Posterior vena cava (tissue), 2 donors: ENCODE data around the gene FGF12. TPM values are rescaled to one million over a fixed set of nuclear protein-coding genes. Genes with fewer than 3 reads are reported as not detected.

ENCODE experiments used
- DNase-seq: peaks from one replicate; pipeline ENCODE4 v3.0.0-alpha.2; 2020; ENCODE audit warnings: low spot score
- intact Hi-C, 2 donors: fragments of 100-400 bp; cut with DNase I; formaldehyde crosslinking; loops; one replicate each; pipeline versions ENCODE4 v1.14.1 to v1.14.2; 2022 to 2023
- total RNA-seq, 2 donors: library from RNA; stranded (reverse); fragmentation: NEBNext Ultra II Directional; extraction: Animal tissue kit (Norgen Biotek cat#: 25700); gene quantifications; one replicate each; pipeline ENCODE4 v1.2.1, GENCODE V29; 2021
- donor health status: DM: yes; HTN: yes; CAD: no.
- donor health status: DM: yes; HTN: yes; CAD: no.

FGF12 gene
- total RNA-seq, 2 donors from 2014 or later = 1.4 to 1.7 TPM

DNA sequence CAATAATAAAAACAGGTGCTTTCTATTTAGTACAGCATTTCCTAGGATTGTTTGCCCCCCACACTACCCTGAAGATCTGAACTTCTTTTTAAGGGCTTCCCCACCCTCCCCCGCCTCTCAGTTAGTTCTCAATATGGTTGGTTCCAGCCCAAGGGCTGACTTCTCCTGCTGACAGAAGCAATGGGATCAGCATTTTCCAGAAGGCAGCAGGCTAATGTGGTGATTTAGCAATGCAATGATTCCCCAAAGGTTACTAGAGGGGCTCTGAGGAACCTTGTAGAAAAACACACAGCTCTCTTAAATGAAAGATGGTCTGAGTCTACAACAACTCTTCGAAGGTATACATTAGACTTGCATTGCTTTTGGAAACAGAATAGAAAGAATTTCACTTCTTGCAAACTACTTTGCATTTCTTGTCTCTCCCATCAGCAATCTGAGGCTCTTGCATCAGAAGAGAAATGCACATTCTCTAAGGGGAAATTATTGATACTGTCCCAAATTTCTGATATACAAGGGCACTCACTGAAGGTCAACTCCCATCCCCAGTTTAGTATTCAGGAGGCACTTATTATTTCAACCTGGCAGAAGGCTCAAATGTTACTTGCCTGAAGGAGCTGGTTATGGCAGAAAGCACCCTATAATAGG is 30.3 kb downstream of the FGF12 start:
- no peak for DNase-seq
- intact Hi-C loops = no loop called here

DNA sequence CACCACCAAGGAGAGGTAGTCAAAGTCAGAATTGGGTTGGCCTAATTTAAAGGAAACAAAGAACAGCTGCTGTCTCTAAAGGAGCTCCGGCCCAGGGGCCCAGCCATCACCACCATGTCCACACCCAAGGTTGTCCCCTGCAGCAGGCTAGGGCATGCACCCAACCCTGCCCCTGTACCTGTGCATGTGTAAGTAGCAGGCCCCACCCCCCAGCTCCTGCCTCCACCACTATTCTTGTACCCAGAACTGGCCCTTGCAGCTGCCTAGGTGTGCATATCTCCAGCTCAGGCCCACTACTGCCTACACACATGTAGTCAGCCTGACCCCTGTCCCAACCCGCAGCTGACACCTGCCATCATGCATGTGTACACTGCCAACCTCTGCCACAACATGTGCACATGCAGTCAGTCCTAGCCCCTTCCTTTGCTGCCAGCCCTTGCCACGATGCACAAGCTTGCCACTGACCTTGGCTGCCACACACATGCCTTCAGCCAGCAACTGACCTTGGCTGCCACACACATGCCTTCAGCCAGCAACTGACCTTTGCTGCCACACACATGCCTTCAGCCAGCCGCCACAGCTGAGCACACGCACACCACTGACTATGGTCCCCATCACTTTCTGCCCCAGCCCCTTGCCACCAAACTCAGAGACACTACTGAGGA is 39.7 kb downstream of the FGF12 start:
- intact Hi-C loops = no loop called here
- no peak for DNase-seq

DNA sequence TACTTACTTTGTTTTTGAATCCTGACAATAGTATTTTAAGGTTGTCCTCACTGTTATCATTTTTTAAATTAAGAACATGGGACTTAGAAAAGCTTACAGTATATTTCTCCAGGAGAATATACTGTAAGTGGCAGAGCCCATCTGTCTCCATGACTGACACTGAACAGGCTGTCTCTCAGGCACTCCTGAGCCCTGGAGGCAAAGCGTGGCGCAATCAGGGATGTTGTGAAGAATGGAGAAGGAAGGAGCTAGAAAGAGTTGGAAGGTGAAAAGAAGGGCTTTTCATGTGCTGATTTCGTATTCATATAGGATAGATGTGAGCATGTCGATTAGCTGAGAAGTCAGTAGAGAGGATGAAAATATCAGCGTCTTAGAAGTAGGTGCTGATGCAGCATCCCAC is 41.5 kb downstream of the FGF12 start:
- intact Hi-C loops = no loop called here
- DNase-seq = no peak

DNA sequence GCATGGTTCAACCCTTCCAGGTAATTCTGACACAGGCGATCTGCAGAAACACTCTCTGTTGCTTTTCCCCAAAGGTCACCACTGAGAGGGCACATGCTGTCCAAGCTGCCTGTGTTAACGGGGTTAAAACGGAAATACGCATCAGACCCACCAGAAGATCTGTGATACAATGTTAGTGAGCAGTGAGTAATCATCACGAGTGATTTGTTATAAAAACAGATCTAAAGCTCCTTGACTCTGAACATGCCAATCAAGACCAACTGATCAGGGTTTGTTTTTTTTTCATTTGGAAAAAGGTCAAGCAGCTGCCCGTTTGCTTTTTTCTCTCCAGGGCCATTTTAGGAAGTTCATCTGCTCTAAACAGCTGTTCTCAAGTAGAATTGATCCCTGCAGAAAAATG is 43.2 kb downstream of the FGF12 start:
- DNase-seq = no peak
- intact Hi-C loops = no loop called here

DNA sequence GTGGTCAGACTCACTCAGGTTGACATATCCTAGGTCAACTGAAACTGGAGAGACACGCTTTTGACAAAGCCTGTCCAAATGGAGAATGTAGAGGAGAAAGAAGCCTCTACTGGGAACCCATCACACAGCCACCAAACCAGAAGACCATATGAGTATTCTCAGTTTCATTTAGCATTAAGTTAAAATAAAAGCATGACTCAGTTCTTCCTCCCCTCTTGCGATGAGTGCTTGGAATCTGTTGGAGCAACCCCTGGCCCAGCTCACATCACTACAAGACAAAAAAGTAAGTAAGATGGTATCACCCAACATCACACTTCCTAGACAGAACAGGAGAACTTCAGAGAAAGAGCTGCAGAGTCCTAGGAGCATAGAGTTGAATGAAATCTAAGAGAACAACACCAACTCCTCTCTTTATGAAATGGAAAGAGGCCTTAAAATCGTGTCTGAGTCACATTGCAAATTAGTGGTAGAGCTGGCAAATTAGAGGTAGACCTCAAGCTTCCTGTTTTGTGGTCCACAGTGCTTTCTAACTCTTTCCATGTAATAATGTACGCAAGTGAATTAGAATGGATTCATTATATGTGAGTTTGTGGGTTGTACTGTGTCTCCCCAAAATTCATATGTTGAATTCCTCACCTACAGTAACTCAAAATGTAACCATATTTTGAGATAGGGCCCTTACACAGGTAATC is 51.2 kb downstream of the FGF12 start:
- intact Hi-C loops = loop anchor here in 1 of 2 donors (5.0 kb wide), 1 partner anchor 1719 kb away; no protein-coding TSS in a partner anchor
- no peak for DNase-seq

DNA sequence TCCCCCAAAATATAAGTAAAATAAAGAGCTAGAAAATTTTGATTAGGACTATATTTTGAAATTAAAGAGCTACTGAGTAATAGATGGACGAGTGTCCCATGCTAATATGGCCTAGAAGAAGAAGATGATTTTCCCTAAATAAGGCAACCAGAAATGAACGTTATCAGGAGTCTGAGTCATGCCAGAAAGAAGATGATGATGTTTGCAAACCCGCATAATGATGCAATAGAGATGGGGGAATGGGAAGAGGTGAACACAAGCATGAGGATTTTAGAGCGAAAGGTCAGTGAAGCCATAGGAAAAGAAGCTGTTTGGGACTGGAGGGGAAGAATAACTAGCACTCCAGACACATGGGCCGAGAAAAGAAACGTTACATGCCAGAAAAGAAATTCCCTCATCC is 71.7 kb downstream of the FGF12 start:
- intact Hi-C loops = no loop called here

DNA sequence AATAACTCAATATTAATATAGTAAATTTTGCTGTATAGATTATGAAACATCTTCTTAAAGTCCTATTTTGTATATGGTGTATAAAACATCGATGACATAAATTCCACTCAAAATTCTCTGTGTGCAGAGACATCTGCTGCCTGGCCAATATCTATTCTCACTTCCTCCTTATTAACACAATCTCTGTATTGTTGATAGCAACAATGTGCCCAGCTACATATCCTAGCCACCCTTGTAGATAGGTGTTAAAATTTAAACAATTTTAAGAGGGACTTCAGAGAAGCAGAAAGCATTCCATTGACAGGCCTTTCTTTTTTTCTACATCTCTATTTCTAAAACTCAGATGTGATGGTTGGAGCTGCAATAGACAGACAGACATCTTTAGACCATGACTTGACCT is 72.3 kb downstream of the FGF12 start:
- intact Hi-C loops = no loop called here
- no peak for DNase-seq

More for the DNA sequence above, 71.7 kb downstream of the FGF12 start:
- no peak for DNase-seq

DNA sequence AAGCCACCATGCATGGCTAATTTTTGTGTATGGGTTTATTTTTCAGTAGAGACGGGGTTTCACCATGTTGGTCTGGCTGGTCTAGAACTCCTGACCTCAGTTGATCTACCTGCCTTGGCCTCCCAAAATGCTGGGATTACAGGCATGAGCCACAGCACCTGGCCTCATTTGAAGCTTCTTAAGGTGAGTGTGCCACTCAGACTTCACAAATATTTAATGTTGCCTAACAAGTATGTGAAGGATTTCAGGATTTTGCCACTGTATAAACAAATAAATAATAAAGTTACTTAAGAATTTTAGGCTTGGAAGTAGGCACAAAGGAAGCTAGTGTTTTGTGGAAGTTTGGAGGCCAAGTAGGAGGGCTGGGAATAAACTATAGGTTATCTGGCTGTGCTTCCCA is 73.5 kb downstream of the FGF12 start:
- intact Hi-C loops = no loop called here
- no peak for DNase-seq

DNA sequence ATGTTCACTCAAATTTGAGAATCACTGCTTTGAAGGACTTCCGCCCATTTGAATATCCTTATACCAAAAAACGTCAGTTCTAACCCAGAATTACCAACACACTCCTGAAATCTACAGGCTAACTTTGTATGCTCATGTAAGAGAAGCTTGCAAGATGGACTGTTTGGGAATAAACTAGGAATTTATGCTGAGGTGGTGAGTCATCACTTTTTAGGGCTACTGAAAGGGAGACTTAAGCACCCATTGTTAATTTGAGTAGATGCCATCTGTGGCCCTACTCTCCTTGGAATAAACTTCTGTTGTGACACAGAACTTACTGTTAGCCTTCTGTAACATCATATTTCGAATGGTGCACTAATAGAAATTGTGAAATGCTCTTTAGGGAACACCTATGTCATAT is 74.6 kb downstream of the FGF12 start:
- DNase-seq = no peak
- intact Hi-C loops = no loop called here

DNA sequence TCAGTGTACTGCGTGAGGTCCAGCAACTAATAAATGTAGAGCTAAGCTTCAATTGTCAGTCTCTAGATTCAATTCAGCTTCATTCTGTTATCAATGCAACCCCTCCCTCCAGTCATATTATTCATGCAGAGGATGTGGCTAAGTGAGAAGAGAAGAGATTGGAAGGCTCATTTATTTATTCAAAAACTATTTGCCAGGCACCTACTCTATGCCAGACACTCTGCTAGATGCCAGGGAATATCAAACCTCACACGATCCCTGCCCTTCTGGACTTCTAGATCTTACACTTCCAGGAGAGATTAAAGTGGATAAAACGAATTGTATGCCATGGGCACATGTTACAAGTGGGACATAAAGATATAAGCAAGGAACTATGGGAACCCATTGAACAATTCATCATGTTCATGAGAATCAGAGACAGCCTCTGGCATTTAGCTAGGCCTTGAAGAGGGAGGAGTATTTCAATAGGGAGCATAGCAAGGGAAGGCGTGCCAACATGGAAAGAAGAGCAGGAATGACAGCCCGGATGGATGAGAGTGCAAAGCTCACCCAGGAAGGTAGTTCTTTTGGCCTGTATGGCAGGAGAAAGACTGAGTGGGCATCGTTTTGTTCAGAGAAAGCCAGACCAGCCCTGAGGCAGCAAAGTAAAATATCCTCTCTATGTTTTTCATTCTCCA is 75.4 kb downstream of the FGF12 start:
- intact Hi-C loops = no loop called here
- no peak for DNase-seq

DNA sequence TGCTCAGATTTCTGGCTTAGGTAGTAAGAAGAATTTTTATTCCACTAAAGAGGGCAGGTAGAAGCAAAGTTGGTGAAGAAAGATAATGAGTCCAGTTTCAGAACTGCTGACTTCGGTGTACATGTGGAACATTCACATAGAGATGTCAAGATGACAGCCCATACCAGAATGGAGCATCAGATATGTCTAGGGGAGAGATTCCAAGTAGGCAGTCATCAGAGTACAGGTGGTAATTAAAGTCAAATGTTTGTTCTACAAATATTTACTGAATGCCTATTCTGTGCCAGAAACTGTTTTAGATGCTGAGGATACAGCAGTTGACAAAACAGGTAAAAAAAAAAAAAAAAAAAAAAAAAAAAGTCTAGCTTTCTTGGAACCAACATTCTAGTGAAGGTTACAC is 81.9 kb downstream of the FGF12 start:
- intact Hi-C loops = no loop called here
- DNase-seq = no peak

DNA sequence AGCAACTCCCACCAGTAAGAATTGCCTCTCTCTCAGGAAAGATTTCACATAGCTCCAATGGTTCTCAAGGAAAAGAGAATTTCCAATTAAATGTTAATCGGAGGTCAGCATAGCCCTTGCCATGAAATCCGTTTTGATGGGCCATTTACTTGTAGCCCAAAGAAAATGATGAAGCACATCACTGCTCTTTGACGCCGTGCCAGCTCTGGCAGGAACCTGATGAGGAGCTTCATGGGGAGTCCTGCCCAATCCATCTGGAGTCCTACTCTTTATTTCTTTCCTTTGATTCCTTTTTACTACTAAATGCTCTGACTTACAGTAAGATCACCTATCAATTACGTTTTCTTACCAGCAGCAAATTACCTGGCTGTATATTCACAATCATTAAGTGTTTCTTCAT is 84.7 kb downstream of the FGF12 start:
- intact Hi-C loops = no loop called here
- DNase-seq = no peak

DNA sequence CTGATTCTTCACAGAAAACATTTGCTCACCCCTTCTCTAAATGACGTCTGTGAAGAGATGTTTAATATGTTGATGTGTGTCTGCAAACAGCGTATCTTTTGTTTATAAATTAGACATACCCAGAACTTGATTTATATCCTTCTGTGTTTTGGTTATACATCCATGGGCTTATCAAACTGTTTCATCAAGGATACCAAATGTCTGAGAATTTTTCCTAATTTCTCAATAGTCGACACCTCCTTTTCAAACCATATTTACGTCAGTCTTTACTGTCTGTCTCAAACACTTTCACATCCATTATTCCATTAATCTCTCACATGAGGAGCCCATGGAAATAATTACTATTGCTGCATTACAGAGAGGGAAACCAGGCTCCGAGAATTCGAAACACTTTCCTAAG is 85.4 kb downstream of the FGF12 start:
- intact Hi-C loops = no loop called here
- no peak for DNase-seq

DNA sequence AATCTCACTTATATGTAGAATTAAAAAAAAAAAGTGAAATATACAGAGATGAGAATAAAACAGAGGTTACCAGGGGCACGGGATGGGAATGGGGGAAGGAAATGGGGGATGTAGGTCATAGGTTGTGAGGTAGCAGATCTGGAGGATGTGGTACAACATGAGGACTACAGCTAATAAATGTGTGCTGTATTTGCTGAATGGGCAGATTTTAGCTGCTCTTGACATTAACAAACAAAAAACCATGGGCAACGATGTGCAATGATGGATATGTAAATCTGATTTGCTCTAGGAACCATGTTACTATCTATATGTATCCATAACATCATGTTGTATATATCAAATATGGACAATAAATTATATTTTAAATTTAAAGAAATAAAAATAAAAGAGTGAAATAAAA is 87.4 kb downstream of the FGF12 start:
- intact Hi-C loops = no loop called here
- no peak for DNase-seq

DNA sequence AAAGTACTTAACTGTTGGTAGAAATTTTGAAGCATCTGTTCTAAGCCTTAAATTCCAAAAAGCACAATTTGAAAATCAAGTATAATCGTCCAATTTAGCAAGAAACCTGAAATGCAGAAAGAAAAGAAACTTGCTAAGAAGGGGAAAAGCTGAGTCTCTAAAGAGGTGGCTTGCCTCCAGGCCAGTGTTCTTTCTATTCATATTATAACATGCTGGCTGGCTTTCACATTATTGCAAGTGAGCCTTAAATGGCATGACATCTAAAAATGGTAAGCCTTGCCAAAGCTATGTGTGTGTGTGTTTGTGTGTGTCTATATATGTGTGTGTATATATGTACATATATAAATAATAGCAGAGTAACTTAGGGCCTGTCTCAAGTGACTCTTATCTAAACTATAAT is 89.5 kb downstream of the FGF12 start:
- intact Hi-C loops = no loop called here

DNA sequence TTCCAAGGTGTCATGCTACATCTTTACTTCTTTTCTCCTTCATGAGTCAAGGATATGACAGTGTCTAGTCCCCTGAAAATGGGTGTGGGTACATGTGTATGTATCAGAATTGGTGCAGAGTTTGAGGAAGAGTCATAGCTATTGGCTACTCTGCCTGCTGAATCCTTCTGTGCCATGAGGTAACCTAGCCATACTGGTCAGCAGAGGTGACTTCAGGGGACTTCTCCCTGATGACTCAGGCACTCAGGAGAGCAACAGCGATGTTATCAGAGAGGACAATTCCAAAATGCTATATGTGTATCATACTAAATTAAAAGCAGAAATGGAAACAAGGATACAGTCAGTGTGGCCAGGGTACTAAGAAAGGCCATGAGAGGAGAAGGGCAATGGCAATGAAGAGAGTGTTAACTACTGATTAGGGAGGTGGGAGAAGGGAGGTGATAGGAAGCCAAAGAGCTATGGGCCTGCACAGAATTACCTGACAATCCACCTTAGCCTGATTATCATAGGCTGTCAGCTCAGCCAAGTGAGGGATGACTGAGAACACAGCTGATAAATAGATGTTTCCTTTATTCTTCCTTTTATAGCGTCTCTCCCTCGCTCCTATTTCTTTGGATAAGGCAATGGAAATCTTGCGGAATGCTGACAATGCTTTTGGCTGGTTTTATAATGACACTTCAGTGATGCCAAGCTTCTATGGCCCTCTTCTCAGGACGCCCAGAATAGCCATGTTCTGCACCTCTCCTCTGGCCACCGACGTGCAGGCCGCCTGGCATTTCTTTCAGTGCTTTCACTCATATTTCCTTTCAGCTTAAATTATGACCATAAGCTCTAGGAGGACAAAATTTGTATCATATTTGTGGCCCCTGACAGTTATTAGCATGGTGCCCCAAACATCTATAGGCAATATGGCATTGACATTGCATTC is 90.6 kb downstream of the FGF12 start:
- no peak for DNase-seq
- intact Hi-C loops = no loop called here

More for the DNA sequence above, 89.5 kb downstream of the FGF12 start:
- DNase-seq = no peak

DNA sequence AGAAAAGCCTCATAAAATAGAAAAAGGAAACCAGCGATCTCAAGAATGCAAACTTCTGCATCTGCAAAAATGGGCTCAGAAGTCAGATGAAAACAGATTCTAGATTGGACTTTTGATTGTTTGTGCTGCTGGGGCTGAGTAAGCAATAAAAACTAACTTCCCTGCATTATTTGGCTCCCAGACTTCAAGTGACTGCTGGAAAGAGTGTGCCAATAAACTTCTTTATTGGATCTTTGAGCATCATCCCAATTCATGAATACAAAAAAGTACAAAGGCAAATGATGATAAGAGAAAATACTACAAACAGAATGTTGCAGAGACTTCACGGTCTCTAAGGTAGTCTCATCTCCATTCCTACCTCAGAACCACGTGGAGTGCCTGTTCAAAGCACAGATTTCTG is 97.9 kb downstream of the FGF12 start:
- DNase-seq = no peak
- intact Hi-C loops = no loop called here

DNA sequence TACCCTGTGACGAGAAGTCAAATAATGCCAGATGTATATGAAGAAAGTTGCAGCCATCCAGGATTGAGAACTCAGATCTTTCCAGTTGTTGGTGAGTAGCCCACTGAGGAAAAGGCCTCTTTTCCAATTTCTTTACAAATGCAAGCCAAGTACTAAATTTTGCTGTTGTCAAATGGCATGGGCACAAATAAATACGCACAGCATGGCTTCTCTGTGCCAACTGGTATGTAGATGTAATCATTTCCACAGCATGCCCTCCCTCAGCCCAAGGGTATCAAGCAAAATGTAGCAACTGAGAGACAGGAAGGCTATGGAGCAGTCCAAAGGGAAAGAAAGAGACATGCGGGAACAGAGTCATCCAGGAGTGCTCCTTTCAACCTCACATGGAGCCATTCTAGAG is 105.4 kb downstream of the FGF12 start:
- intact Hi-C loops = no loop called here
- no peak for DNase-seq

DNA sequence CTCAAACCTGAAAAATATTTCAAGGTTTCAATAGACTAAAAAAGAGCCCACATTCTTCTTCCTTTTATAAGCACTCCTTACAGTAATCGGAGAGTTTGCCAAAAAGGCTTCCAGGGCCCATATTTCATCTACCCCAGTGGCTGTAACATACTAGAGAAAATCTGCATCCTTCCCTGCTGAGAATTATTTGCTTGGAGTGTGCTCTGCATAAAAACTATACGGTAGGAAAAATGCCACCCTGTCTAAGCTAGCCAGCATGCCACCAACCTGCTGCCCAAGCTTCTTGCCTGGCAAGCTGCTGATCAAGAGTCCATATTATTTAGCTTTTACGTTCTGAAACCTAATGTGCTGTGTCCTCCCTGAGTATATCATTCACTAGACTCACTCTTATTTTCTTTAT is 107.1 kb downstream of the FGF12 start:
- DNase-seq = no peak

More for the DNA sequence above, 107.1 kb downstream of the FGF12 start:
- intact Hi-C loops = no loop called here
